ENCODE measurements around the gene CDR2. TPM values are rescaled to one million over a fixed set of nuclear protein-coding genes. Genes with fewer than 3 reads are reported as not detected.

CDR2 gene
- total RNA-seq (10 to 100 TPM; 56.8 to 63.7 TPM), polyA plus RNA-seq (ENCODE audit: insufficient read depth, low read depth, low replicate concordance) (133 TPM)
- long read RNA-seq, donor 1, transcript CDR2-201 (5 exons, 2,702 nt) = major isoform, 7 of 7 reads
- long read RNA-seq, donor 1, partial matches to known transcripts = 0 of 7 reads
- long read RNA-seq, donor 1, other reads (novel, unspliced or antisense) = 0 of 7 reads
- long read RNA-seq, donor 2, transcript CDR2-201 (5 exons, 2,702 nt) = major isoform, 5 of 5 reads
- long read RNA-seq, donor 2, partial matches to known transcripts = 0 of 5 reads
- long read RNA-seq, donor 2, other reads (novel, unspliced or antisense) = 0 of 5 reads

DNA sequence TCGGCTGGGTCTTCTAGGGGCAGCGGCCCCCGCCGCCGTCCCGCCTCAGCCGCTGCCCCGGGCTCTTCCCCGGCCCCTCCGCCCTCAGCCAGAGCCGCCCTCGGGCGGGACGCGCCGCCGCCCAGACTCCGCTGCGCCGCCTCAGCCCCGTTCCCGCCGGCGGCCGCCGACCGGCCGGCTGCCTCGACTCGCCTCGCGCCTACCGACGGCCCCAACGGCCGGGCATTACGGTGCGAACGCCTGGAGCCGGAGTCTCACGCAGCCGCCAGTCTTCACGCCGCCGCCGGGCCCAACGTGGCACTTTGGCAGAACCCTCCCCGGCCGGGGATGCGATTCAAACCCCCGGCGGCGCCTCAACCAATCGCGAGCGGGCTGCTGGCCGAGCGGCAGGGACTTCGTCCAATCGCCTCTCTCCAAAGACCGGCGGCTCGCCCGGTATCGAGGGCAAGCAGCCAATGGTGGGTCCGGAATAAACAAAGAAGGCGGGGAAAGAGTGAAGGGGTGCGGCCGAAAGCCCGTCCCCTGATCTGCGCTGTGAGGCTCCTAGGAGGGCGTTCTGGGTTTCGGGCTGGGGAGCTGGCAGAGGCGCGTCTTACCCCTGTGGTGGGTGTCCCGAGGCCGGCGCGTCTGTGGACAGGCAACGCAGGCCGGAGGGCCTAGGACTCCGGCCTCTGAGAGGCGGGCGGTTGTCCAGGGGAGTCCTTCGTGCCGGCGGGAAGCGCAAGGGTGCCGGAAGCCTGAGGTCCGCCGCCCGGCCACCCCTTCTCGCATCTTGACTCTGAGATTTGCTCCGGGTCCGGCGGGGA is at the start of gene CDR2:
Gene CDR2, minus strand, starts transcription at position 309 of the 806 bp plus-strand sequence. CDS start 310 bp downstream, outside the sequence.
- H3K36me3 ChIP-seq (ENCODE audit: low read depth, missing control alignments) = no peaks in the 10 kb centered on the region
- H3K9me3 ChIP-seq = no peaks in the 10 kb centered on the region
- peak; percentile 98 for DNase-seq
- intact Hi-C loops (cut with DNase I; ENCODE audit: low total_unique reads) = no loop called here
- H3K27me3 ChIP-seq = no peaks in the 10 kb centered on the region
- H3K4me1 ChIP-seq = peaks cover 8% of the 10 kb centered on the region
- peak within 1 kb of the TSS; percentile 78 to 88 for H3K4me3 ChIP-seq
- peak; percentile 41 for TF ChIP-seq POLR2A (IDR thresholded peaks at IDR 0.05)
- TF ChIP-seq CTCF (IDR thresholded peaks at IDR 0.05) = no peak
- peak within 1 kb of the TSS; percentile 72 to 86 for H3K27ac ChIP-seq
- WGBS, 2 donors = 0 to 1% methylated on average over 35 to 84 of the region's 96 CpGs

GRCh38 chr16:22423716-22424115 is 49.3 kb upstream of the CDR2 start:
- Histone ChIP-seq H3K36me3 (ENCODE audit: low read depth, missing control alignments) (no peaks in the 10 kb centered on the region), H3K4me3 (no peak overlapping the region), H3K9me3 (no peaks in the 10 kb centered on the region), H3K4me1 (peaks cover 24% of the 10 kb centered on the region), H3K27ac (no peak overlapping the region), H3K27me3 (no peaks in the 10 kb centered on the region)
- no peak for DNase-seq
- intact Hi-C loops (cut with DNase I; ENCODE audit: low total_unique reads) = no loop called here
- WGBS, 2 donors = 68 to 78% methylated on average over 12 of the region's 12 CpGs
- TF ChIP-seq POLR2A (IDR thresholded peaks at IDR 0.05) = no peak
- no peak for TF ChIP-seq CTCF (IDR thresholded peaks at IDR 0.05)

- no peaks in the 10 kb centered on the region for H3K27me3 ChIP-seq
- intact Hi-C loops (cut with DNase I; ENCODE audit: low total_unique reads) = no loop called here
- TF ChIP-seq CTCF (IDR thresholded peaks at IDR 0.05) (no peak), POLR2A (IDR thresholded peaks at IDR 0.05) (no peak)
- no peak for DNase-seq
- H3K27ac ChIP-seq = no peak overlapping the region
- 95% methylated on average over 14 of the region's 14 CpGs for WGBS, 2 donors
- H3K4me1 ChIP-seq = peaks cover 17% of the 10 kb centered on the region
- no peaks in the 10 kb centered on the region for H3K9me3 ChIP-seq
- no peak overlapping the region for H3K4me3 ChIP-seq
- H3K36me3 ChIP-seq (ENCODE audit: low read depth, missing control alignments) = no peaks in the 10 kb centered on the region
Observed at GRCh38 chr16:22421136-22421535, 46.7 kb upstream of the CDR2 start.

DNA sequence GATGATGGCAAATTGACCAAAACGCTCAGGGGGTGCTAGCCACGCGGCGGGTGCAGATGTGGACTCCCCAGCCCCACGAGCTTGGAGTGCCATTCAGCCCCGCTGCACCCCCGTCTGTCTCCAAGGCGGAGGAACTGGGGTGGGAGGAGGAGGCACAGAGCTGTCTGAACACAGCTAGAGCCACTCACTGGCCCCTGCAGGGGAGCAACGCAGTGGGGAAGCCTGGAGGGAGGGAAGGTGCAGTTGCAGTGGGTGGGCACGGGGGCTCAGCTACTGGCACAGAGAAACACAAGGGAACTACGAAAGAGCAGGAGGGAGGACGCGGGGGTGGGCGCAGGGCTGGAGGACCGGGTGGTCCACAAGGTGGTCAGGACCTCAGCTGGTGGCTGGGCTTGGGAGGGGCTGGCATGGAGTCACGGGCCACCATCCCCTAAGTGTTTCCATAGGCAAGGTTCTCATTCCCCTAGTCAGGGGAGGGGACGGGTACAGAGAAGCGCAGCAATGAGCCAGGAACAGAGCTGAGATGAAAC is 46.3 kb upstream of the CDR2 start:
- WGBS, 2 donors = 93 to 95% methylated on average over 17 to 18 of the region's 18 CpGs
- intact Hi-C loops (cut with DNase I; ENCODE audit: low total_unique reads) = no loop called here
- Histone ChIP-seq H3K4me3 (no peak overlapping the region), H3K27ac (no peak overlapping the region), H3K36me3 (ENCODE audit: low read depth, missing control alignments) (no peaks in the 10 kb centered on the region), H3K4me1 (peaks cover 17% of the 10 kb centered on the region), H3K27me3 (no peaks in the 10 kb centered on the region), H3K9me3 (no peaks in the 10 kb centered on the region)
- TF ChIP-seq CTCF (IDR thresholded peaks at IDR 0.05) (no peak), POLR2A (IDR thresholded peaks at IDR 0.05) (no peak)
- no peak for DNase-seq
